Neuronal stem cell (in vitro differentiated cells): ENCODE data around the gene DNER.

Source experiments
- DNase-seq: peaks from one replicate; pipeline ENCODE4 v3.0.0-alpha.2; 2013; ENCODE audit warnings: low spot score
- H2AFZ ChIP-seq: one replicate; pipeline ENCODE4 v1.6.1; 2013; ENCODE audit warnings: mild to moderate bottlenecking, low read length, inconsistent platforms
- H2AK5ac ChIP-seq: 2 replicates; pipeline ENCODE4 v1.6.1; 2013; ENCODE audit warnings: low read depth, mild to moderate bottlenecking, inconsistent platforms, low read length, moderate library complexity, mixed read lengths
- H2BK120ac ChIP-seq: 2 replicates; pipeline ENCODE4 v1.6.1; 2013; ENCODE audit warnings: low read depth, mild to moderate bottlenecking, inconsistent platforms, low read length, moderate library complexity, mixed read lengths
- H2BK12ac ChIP-seq: one replicate; pipeline ENCODE4 v1.6.1; 2013; ENCODE audit warnings: low read length, inconsistent platforms
- H2BK15ac ChIP-seq: 2 replicates; pipeline ENCODE4 v1.6.1; 2013; ENCODE audit warnings: mild to moderate bottlenecking, low read length, inconsistent platforms, mixed read lengths
- H2BK5ac ChIP-seq: one replicate; pipeline ENCODE4 v1.6.1; 2013; ENCODE audit warnings: inconsistent platforms, mild to moderate bottlenecking, low read length, moderate library complexity
- H3K14ac ChIP-seq: one replicate; pipeline ENCODE4 v1.6.1; 2013; ENCODE audit warnings: low read length, inconsistent platforms
- H3K18ac ChIP-seq: 2 replicates; pipeline ENCODE4 v1.6.1; 2013; ENCODE audit warnings: low read length, inconsistent platforms
- H3K23ac ChIP-seq: 2 replicates; pipeline ENCODE4 v1.6.1; 2013; ENCODE audit warnings: low read depth, mild to moderate bottlenecking, mixed read lengths, low read length, inconsistent platforms; ENCODE audit not compliant: poor library complexity
- H3K27ac ChIP-seq: replicated peaks from 3 replicates; pipeline ENCODE4 v1.5.1; 2013; ENCODE audit warnings: low read length, inconsistent platforms
- H3K27me3 ChIP-seq, 3 experiments: 2 replicates each; pipeline ENCODE4 v1.6.1; 2013; ENCODE audit warnings: low read length in 3 of 3, mild to moderate bottlenecking in 2 of 3, inconsistent platforms in 1 of 3, low read depth in 1 of 3, mixed read lengths in 1 of 3, moderate library complexity in 1 of 3; ENCODE audit not compliant: control insufficient read depth in 3 of 3, insufficient read depth in 3 of 3
- H3K36me3 ChIP-seq, 2 donors: replicated peaks in 1 of 2; 2 replicates each; pipeline ENCODE4 v1.6.1; 2013; ENCODE audit warnings: low read length in 2 of 2; ENCODE audit not compliant: control insufficient read depth in 2 of 2, insufficient read depth in 2 of 2
- H3K4ac ChIP-seq: 2 replicates; pipeline ENCODE4 v1.6.1; 2013; ENCODE audit warnings: inconsistent platforms, mild to moderate bottlenecking, low read length, moderate library complexity
- H3K4me1 ChIP-seq, 2 donors: 1 replicate in 1 of 2; 2 replicates in 1 of 2; pipeline ENCODE4 v1.6.1; 2013; ENCODE audit warnings: low read length in 2 of 2, low read depth in 1 of 2; ENCODE audit not compliant: control insufficient read depth in 2 of 2, insufficient read depth in 1 of 2
- H3K4me2 ChIP-seq: one replicate; pipeline ENCODE4 v1.6.1; 2013; ENCODE audit warnings: mild to moderate bottlenecking, low read length, inconsistent platforms; ENCODE audit not compliant: insufficient read depth, poor library complexity, severe bottlenecking
- H3K4me3 ChIP-seq, 2 donors: 2 replicates each; pipeline ENCODE4 v1.5.1; 2013; ENCODE audit warnings: low read length in 2 of 2, mild to moderate bottlenecking in 2 of 2, inconsistent platforms in 1 of 2, moderate library complexity in 1 of 2
- H3K79me1 ChIP-seq: one replicate; pipeline ENCODE4 v1.6.1; 2013; ENCODE audit warnings: low read depth, mild to moderate bottlenecking, inconsistent platforms, low read length, moderate library complexity
- H3K9ac ChIP-seq: one replicate; pipeline ENCODE4 v1.6.1; 2013; ENCODE audit warnings: mild to moderate bottlenecking, low read depth, low read length, inconsistent platforms; ENCODE audit not compliant: poor library complexity
- H3K9me3 ChIP-seq, 2 donors: replicated peaks in 1 of 2; 2 replicates each; pipeline versions ENCODE3 to v1.6.1; 2013; ENCODE audit warnings: low read length in 2 of 2, mild to moderate bottlenecking in 2 of 2, inconsistent platforms in 1 of 2, low read depth in 1 of 2, mixed read lengths in 1 of 2, moderate library complexity in 1 of 2; ENCODE audit not compliant: control insufficient read depth in 2 of 2, insufficient read depth in 1 of 2
- H4K8ac ChIP-seq: one replicate; pipeline ENCODE4 v1.6.1; 2013; ENCODE audit warnings: low read depth, mild to moderate bottlenecking, inconsistent platforms, low read length, moderate library complexity
- H4K91ac ChIP-seq: one replicate; pipeline ENCODE4 v1.6.1; 2013; ENCODE audit warnings: low read length, low read depth, mild to moderate bottlenecking, inconsistent platforms; ENCODE audit not compliant: poor library complexity
- WGBS, 2 donors: extraction: QIAGEN DNeasy Blood & Tissue Kit; methylation state at CpG; one replicate each; pipeline ENCODE4 v1.1.7; 2013; ENCODE audit warnings: missing lambda C conversion rate in 2 of 2, mixed read lengths in 1 of 2; ENCODE audit not compliant: insufficient read length in 2 of 2, insufficient replicate concordance in 1 of 2; ENCODE audit errors: extremely low coverage in 2 of 2; 5-methylcytosine and 5-hydroxymethylcytosine counted together

Gene DNER

GRCh38 chr2:229575569-229576315 is 138.6 kb downstream of the DNER start:
- Histone ChIP-seq H2BK5ac (no peak overlapping the region), H3K14ac (no peak overlapping the region), H2BK15ac (no peak overlapping the region), H2AFZ (no peak overlapping the region), H3K18ac (no peak overlapping the region), H3K27ac (no peak overlapping the region), H4K8ac (no peak overlapping the region), H4K91ac (no peak overlapping the region), H2AK5ac (no peak overlapping the region), H3K27me3 (no peaks in the 10 kb centered on the region), H3K79me1 (no peaks in the 10 kb centered on the region), H3K4me3 (no peak overlapping the region), H2BK120ac (no peak overlapping the region), H3K23ac (no peak overlapping the region), H3K4me2 (no peak overlapping the region), H3K9me3 (no peaks in the 10 kb centered on the region), H3K36me3 (no peaks in the 10 kb centered on the region), H3K4ac (no peak overlapping the region), H3K4me1 (peaks cover 0 to 1% of the 10 kb centered on the region in 2 donors), H3K9ac (no peak overlapping the region), H2BK12ac (no peak overlapping the region)
- no CpG with 5 or more reads among the region's 4 CpGs for WGBS, 2 donors
- DNase-seq = no peak

DNA sequence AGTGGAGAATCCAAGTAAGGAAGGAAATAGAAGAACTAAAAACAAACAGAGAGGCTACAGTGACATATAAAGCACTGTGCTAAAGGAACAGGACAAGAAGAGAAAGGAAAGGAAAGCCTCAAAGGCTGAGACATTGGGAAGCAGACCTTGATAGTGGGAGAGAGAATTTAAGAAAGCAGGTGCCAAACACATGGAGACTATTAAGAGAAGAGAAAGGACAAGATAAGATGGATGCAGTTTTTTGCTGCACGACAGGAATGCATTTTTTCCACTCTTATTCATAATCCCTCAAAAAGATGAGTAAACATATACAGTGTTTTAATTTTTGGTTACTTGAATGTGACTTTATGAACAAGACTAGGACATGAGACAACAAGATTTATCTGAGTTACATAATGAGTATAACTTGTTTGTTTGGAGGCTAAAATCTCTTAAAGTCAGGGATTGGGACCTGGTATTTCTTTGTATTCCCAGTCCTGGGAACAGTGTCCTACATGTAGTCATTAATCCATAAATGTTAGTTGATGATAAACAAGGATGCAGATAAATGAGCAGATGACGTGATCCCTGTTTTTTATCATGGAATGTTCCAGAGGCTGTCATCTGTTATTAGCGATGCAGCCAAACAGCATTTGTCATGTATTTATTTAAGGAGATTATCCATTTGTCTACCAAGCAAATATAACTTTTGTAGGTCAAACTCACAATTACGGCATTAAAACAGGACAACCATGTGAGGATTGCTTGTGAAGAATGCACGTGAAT is 141.7 kb downstream of the DNER start:
- Histone ChIP-seq H2AK5ac (no peak overlapping the region), H2BK15ac (no peak overlapping the region), H3K23ac (no peak overlapping the region), H3K18ac (no peak overlapping the region), H4K91ac (no peak overlapping the region), H3K14ac (no peak overlapping the region), H2BK5ac (no peak overlapping the region), H3K36me3 (no peaks in the 10 kb centered on the region), H2AFZ (no peak overlapping the region), H3K4ac (no peak overlapping the region), H2BK120ac (no peak overlapping the region), H2BK12ac (no peak overlapping the region), H3K27me3 (no peaks in the 10 kb centered on the region), H3K4me3 (no peak overlapping the region), H4K8ac (no peak overlapping the region), H3K79me1 (no peaks in the 10 kb centered on the region), H3K27ac (no peak overlapping the region), H3K9ac (no peak overlapping the region), H3K4me2 (no peak overlapping the region), H3K9me3 (no peaks in the 10 kb centered on the region), H3K4me1 (no peaks in the 10 kb centered on the region)
- DNase-seq = no peak
- whole genome bisulfite sequencing, 2 donors = no CpG with 5 or more reads among the region's 5 CpGs

DNA sequence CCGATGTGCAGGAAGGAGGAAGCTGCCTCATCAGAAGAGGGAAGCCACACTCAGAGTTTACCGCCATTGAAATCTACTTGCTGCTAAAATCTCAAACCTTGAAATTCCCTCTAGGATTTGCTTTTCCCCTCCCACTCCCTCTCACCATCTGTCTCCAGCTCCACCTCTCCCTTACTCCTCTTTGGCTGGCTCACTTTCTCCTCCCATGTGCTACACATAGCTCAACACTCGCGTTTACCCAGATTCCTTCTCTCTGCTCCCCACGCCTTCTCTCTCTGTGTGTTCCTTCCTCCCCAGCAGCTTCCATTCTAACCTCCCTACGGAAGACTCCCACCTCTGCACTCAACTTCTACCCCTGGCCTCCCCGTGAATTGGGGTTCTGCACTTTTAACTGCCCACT is 143.1 kb downstream of the DNER start:
- H3K18ac ChIP-seq = no peak overlapping the region
- H3K4me2 ChIP-seq = no peak overlapping the region
- H3K9ac ChIP-seq = no peak overlapping the region
- no peak overlapping the region for H2BK12ac ChIP-seq
- no peaks in the 10 kb centered on the region for H3K9me3 ChIP-seq
- WGBS, 2 donors = no CpG with 5 or more reads among the region's 7 CpGs
- H3K14ac ChIP-seq = no peak overlapping the region
- no peak overlapping the region for H3K23ac ChIP-seq
- no peaks in the 10 kb centered on the region for H3K36me3 ChIP-seq
- no peak overlapping the region for H2BK5ac ChIP-seq
- no peak overlapping the region for H3K27ac ChIP-seq
- H3K4ac ChIP-seq = no peak overlapping the region
- no peak for DNase-seq
- no peak overlapping the region for H2BK120ac ChIP-seq
- no peaks in the 10 kb centered on the region for H3K27me3 ChIP-seq
- H3K4me3 ChIP-seq = no peak overlapping the region
- H2AFZ ChIP-seq = no peak overlapping the region
- no peaks in the 10 kb centered on the region for H3K4me1 ChIP-seq
- no peak overlapping the region for H4K91ac ChIP-seq
- no peak overlapping the region for H4K8ac ChIP-seq
- H2BK15ac ChIP-seq = no peak overlapping the region
- H2AK5ac ChIP-seq = no peak overlapping the region
- H3K79me1 ChIP-seq = no peaks in the 10 kb centered on the region

- Histone ChIP-seq H3K4me3 (no peak overlapping the region), H3K4me1 (no peaks in the 10 kb centered on the region), H3K4me2 (no peak overlapping the region), H3K36me3 (no peaks in the 10 kb centered on the region), H2BK120ac (no peak overlapping the region), H2BK15ac (no peak overlapping the region), H3K14ac (no peak overlapping the region), H3K79me1 (no peaks in the 10 kb centered on the region), H3K9ac (no peak overlapping the region), H2AK5ac (no peak overlapping the region), H3K23ac (no peak overlapping the region), H3K4ac (no peak overlapping the region), H3K27ac (no peak overlapping the region), H4K8ac (no peak overlapping the region), H2AFZ (no peak overlapping the region), H3K9me3 (no peaks in the 10 kb centered on the region), H3K27me3 (peaks cover 0 to 1% (median 0%) of the 10 kb centered on the region in 3 experiments), H3K18ac (no peak overlapping the region), H4K91ac (no peak overlapping the region), H2BK5ac (no peak overlapping the region), H2BK12ac (no peak overlapping the region)
- WGBS, 2 donors = no CpG with 5 or more reads among the region's 2 CpGs
- no peak for DNase-seq
These were observed 148.0 kb downstream of the DNER start for GRCh38 chr2:229566370-229566769.
